ENCODE results near the gene LHPP.

Gene LHPP

GRCh38 chr10:124660404-124661125, 198.9 kb downstream of the LHPP start:
- DNase-seq (ENCODE audit: low read depth), result no peak

GRCh38 chr10:124661660-124662180, 200.1 kb downstream of the LHPP start:
- DNase-seq (ENCODE audit: low read depth), result no peak

DNA sequence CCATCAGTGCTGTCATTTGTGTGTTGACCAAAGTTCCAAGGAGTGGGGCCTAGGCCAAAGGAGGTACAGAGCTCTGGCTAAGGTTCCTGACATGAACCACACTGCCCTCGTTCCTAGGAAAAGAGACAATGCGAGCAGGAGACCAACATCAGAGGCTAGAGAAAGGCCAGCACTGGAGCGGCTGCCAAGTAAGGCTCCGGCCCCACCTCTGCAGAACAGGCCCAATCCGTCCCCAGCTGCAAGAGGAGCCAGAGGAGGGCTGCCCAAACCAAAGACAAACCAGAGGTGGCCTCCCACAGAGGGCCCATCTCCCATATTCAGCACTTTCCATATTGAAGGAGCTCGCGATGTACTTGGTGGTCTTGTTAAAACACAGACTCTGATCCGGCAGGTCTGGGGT, 201.6 kb downstream of the LHPP start:
- DNase-seq (ENCODE audit: low read depth), result no peak

Measured in amniotic epithelial cell (primary cell).